Aorta (tissue), 5 donors: Measurements from ENCODE around the gene ELFN1. TPM values are rescaled to one million over a fixed set of nuclear protein-coding genes. Genes with fewer than 3 reads are reported as not detected.
A peak's percentile ranks its signal among the peaks of the same experiment; 100 is the strongest.

Experiments
- ATAC-seq: fragments of 200-7000 bp; cut with Tn5 transposase; one replicate; pipeline ENCODE4 v1.9.1; 2022; ENCODE audit warnings: moderate library complexity; ENCODE audit not compliant: low FRiP score
- DNase-seq, 2 donors: peaks; one replicate each; pipeline ENCODE4 v3.0.0-alpha.2; 2020
- H3K27ac ChIP-seq, 2 donors: one replicate each; pipeline ENCODE4 v1.5.1; 2013; ENCODE audit warnings: low read length in 2 of 2, mild to moderate bottlenecking in 2 of 2, moderate library complexity in 2 of 2, control low read depth in 1 of 2, inconsistent platforms in 1 of 2, low read depth in 1 of 2
- H3K27me3 ChIP-seq, 2 donors: one replicate each; pipeline ENCODE4 v1.6.1; 2013; ENCODE audit warnings: control low read depth in 1 of 2, low read length in 1 of 2, mild to moderate bottlenecking in 1 of 2, moderate library complexity in 1 of 2; ENCODE audit not compliant: insufficient read depth in 2 of 2, control insufficient read depth in 1 of 2
- H3K36me3 ChIP-seq, 2 donors: one replicate each; pipeline ENCODE4 v1.6.1; 2013; ENCODE audit warnings: control low read depth in 1 of 2, low read length in 1 of 2, mild to moderate bottlenecking in 1 of 2; ENCODE audit not compliant: insufficient read depth in 2 of 2, control insufficient read depth in 1 of 2
- H3K4me1 ChIP-seq, 2 donors: one replicate each; pipeline ENCODE4 v1.6.1; 2013; ENCODE audit warnings: low read length in 2 of 2, control low read depth in 1 of 2, mild to moderate bottlenecking in 1 of 2, moderate library complexity in 1 of 2; ENCODE audit not compliant: insufficient read depth in 2 of 2, control insufficient read depth in 1 of 2
- H3K4me3 ChIP-seq, 2 donors: one replicate each; pipeline ENCODE4 v1.5.1; 2013; ENCODE audit warnings: low read length in 2 of 2, control low read depth in 1 of 2, mild to moderate bottlenecking in 1 of 2
- H3K9me3 ChIP-seq: one replicate; pipeline ENCODE4 v1.6.1; 2013; ENCODE audit warnings: mild to moderate bottlenecking, low read length; ENCODE audit not compliant: control insufficient read depth
- WGBS, 2 donors: extraction: QIAGEN DNeasy Blood & Tissue Kit; methylation state at CpG; one replicate each; pipeline ENCODE4 v1.1.7; 2013; 5-methylcytosine and 5-hydroxymethylcytosine counted together
- intact Hi-C, 2 donors: fragments of 100-400 bp; cut with DNase I; formaldehyde crosslinking; loops; one replicate each; pipeline versions ENCODE4 v1.14.2 to v1.15.0; 2022
- polyA plus RNA-seq, 2 donors: library from polyadenylated mRNA; stranded (reverse); fragments of 200-250 nt; gene quantifications; one replicate each; pipeline ENCODE4 v1.2.3, GENCODE V29; 2013
- total RNA-seq, 2 donors: library from RNA; stranded (reverse); fragmentation: NEBNext Ultra II Directional; extraction: Animal tissue kit (Norgen Biotek cat#: 25700); gene quantifications; one replicate each; pipeline ENCODE4 v1.2.1, GENCODE V29; 2021
- donor health status: healthy with polysubstance abuse.
- donor health status: Bipolar disorder and iron deficiency.
- donor health status: DM: no; HTN: no; CAD: no.
- donor health status: DM: no; HTN: no; CAD: no.
- donor health status: DM: yes; HTN: yes; CAD: no.

The ELFN1 gene
- total and polyA plus RNA-seq, 4 donors: 0.13 to 4.8 (median 1.2) TPM; not detected in 1

GRCh38 chr7:1700086-1700485, 30.0 kb downstream of the ELFN1 start:
- WGBS, 2 donors: 94% methylated on average over 11 of the region's 11 CpGs
- Histone ChIP-seq H3K27ac (no peak overlapping the region), H3K4me1 (no peaks in the 10 kb centered on the region), H3K9me3 (peaks cover 4% of the 10 kb centered on the region), H3K27me3 (no peaks in the 10 kb centered on the region), H3K36me3 (no peaks in the 10 kb centered on the region), H3K4me3 (no peak overlapping the region)
- DNase-seq (peak in 1 of 2 donors; percentile 25), ATAC-seq (no peak)
- intact Hi-C loops: no loop called here

DNA sequence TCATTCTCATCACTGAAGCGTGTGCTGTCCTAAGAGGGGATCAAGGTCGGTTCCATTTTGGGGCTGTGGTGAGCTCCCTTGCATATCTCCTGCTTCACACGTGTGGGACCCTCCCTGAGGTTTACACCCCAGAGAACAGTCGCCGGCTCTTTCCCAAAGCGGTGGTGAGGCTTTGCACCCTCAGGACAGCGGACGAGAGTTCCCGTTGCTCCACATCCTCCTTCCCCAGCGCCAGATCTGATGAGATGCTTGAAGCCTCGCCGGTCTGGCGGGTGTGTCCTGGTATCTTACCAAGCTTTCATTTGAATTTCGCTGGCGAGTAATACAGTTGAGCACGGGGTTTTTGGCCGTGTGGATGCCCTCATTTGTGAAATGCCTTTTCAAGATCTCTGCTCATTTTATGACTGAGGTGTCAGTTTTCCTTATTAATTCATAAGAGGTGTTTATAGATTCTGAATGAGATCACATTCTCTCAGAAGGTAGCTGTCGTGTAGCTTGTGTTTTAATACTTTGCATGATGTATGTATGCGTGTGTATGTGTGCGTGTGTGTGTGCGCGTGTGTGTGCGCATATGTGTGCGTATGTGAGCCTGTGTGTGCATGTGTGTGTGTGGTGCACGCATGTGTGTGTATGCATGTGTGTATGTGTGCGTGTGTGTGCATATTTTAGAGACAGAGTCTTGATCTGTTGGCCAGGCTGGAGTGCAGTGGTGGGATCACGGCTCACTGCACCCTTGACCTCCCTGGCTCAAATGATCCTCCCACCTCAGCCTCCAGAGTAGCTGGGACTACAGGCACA, 30.7 kb downstream of the ELFN1 start:
- H3K27me3 ChIP-seq: no peaks in the 10 kb centered on the region
- H3K27ac ChIP-seq: no peak overlapping the region
- DNase-seq (peak; percentile 16 to 37), ATAC-seq (no peak)
- H3K9me3 ChIP-seq: peaks cover 4% of the 10 kb centered on the region
- intact Hi-C loops: no loop called here
- no peaks in the 10 kb centered on the region for H3K4me1 ChIP-seq
- WGBS, 2 donors: 93 to 94% methylated on average over 27 of the region's 27 CpGs
- no peaks in the 10 kb centered on the region for H3K36me3 ChIP-seq
- no peak overlapping the region for H3K4me3 ChIP-seq

- intact Hi-C loops: no loop called here
- peaks cover 4% of the 10 kb centered on the region for H3K9me3 ChIP-seq
- H3K4me3 ChIP-seq: no peak overlapping the region
- WGBS, 2 donors: 86 to 87% methylated on average over 4 of the region's 4 CpGs
- no peaks in the 10 kb centered on the region for H3K27me3 ChIP-seq
- no peaks in the 10 kb centered on the region for H3K36me3 ChIP-seq
- H3K4me1 ChIP-seq: no peaks in the 10 kb centered on the region
- DNase-seq (no peak), ATAC-seq (no peak)
- no peak overlapping the region for H3K27ac ChIP-seq
Observed at GRCh38 chr7:1702652-1703051, 32.6 kb downstream of the ELFN1 start.

DNA sequence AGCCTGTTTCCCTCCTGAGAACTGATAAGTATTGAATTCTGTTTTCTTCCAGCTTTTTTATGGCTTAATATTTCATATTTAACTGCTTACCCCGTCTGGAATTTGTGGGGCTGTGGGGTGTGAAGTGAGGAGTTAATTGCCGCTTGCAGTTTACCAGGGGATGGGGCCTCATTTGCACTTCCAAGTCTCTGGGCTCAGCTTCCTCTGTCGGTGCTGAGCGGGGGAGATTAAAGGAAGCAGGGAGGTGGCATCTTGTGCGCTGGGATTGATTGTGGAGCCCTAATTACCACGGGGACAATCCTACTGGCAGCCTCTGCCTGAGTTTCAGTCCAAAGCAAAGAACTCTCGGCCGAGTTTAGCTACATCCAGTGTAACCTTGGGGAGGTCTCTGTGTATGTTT, 33.4 kb downstream of the ELFN1 start:
- 57% methylated on average over 8 of the region's 8 CpGs for WGBS, 2 donors
- intact Hi-C loops: no loop called here
- no peaks in the 10 kb centered on the region for H3K27me3 ChIP-seq
- DNase-seq: peak in 1 of 2 donors; percentile 41
- peaks cover 4% of the 10 kb centered on the region for H3K9me3 ChIP-seq
- no peak for ATAC-seq
- no peaks in the 10 kb centered on the region for H3K36me3 ChIP-seq
- H3K4me3 ChIP-seq: no peak overlapping the region
- H3K27ac ChIP-seq: no peak overlapping the region
- no peaks in the 10 kb centered on the region for H3K4me1 ChIP-seq

DNA sequence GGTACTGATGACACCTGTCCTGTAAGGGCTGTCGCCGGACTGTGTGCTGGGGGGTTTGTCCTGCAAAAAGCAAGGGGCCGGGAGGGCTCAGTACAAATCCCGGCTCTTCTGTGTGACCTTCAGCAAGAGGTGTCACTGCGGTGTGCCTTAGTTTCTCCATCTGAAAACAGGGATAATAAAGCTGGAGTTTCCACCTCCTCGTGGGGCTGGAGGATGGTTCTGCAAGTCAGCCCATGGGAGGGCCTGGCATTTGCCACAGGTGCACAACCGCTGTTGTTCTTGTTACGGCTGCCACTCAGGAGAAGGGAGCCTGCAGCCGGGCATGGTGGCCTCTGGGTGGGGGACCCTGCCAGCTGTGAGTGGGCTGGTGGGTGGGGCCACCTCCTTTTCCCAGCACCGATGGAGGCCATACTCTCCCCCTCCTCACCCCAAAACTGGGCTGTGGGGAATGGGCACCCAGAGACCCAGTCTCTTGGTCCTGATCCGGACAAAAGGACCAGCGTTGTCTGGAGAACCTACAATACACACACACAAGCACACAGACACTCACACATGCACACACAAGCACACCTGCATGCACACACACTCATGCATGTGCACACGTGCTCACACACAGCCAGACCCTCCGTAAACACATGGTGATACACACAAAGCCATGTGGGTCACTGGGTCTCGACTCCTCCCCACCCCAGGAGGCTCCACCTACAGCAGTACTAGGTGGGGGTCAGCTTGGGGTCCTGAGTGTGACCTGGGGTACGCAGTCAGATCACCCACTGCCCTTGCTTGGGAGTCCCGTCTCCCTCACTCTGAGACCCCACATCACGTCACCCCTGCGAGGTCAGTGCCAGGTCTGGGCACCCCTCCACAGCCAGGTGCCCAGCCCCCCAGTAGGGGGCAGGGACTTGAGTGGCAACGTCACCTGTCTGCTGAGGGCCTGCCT, 34.1 kb downstream of the ELFN1 start:
- Histone ChIP-seq H3K27ac (no peak overlapping the region), H3K36me3 (no peaks in the 10 kb centered on the region), H3K4me1 (no peaks in the 10 kb centered on the region), H3K9me3 (peaks cover 4% of the 10 kb centered on the region), H3K27me3 (no peaks in the 10 kb centered on the region), H3K4me3 (no peak overlapping the region)
- intact Hi-C loops: no loop called here
- WGBS, 2 donors: 90 to 92% methylated on average over 20 of the region's 20 CpGs
- DNase-seq (peak; percentile 21 to 61), ATAC-seq (no peak)

DNA sequence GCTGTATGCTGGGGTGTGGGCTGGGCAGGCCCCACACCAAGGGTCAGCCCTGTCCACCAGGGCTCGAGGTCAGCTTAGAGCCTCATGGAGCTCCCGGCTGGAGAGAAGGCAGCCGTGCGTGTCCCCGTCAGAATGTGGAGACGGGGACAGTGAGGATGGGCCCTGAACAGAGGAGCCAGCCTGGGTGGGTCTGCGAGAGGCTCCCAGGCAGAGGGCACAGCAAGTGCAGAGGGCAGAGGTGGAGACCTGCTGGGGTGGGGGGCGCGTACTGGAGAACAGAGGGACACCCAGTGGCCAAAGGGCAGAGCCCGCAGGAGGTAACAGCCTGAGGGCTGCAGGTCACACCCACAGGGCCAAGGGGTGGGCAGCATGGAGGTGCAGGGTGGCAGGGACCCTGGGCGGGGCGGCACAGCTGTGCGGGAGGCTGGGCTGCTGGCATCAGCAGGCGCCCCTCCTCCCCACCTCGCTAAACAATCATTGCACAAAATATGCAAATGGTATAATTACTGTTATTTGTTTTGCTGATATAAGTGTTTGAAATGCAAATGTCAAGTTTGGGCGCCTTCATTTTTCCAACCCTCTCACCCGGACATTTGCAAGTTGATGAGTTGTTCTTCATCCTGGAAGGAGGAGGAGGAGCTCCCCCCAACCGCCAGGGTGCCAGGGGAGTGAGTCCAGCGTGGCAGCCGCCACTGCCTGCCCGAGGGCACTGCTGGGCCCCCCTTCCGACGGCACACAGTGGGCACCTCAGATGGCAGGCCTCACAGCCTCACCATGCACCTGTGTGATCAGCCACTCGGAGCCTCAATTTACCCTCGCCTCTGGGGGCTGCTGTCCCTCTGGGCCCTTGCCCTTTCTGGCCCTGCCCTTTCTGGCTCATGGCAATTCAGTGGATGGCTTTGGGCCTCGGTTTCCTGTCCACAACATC, 35.0 kb downstream of the ELFN1 start:
- H3K9me3 ChIP-seq: peaks cover 4% of the 10 kb centered on the region
- peak; percentile 37 to 54 for DNase-seq
- no peak overlapping the region for H3K27ac ChIP-seq
- no peak for ATAC-seq
- no peak overlapping the region for H3K4me3 ChIP-seq
- no peaks in the 10 kb centered on the region for H3K27me3 ChIP-seq
- 86 to 89% methylated on average over 26 of the region's 26 CpGs for WGBS, 2 donors
- no peaks in the 10 kb centered on the region for H3K36me3 ChIP-seq
- H3K4me1 ChIP-seq: no peaks in the 10 kb centered on the region
- intact Hi-C loops: no loop called here

DNA sequence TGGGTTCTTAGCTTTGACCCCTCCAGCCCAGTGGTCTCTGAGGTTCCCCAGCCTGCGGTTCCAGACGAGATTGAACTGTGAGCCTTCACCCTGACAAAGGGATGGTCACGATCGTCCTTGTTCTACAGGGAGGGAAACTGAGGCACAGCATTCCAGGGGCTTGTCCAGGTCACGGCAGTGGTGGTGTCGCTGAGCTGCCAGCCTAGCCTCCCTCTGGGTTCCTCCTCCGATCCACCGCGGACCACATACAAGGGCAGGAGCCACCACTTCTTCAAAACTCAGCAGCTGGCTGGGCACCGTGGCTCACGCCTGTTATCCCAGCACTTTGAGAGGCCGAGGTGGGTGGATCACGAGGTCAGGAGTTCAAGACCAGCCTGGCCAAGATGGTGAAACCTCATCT, 35.8 kb downstream of the ELFN1 start:
- Histone ChIP-seq H3K4me1 (no peaks in the 10 kb centered on the region), H3K27me3 (no peaks in the 10 kb centered on the region), H3K27ac (no peak overlapping the region), H3K9me3 (peaks cover 4% of the 10 kb centered on the region), H3K36me3 (no peaks in the 10 kb centered on the region), H3K4me3 (no peak overlapping the region)
- WGBS, 2 donors: 90% methylated on average over 13 of the region's 13 CpGs
- DNase-seq: peak; percentile 26 to 46
- intact Hi-C loops: no loop called here
- no peak for ATAC-seq

GRCh38 chr7:1706381-1706720, 36.3 kb downstream of the ELFN1 start:
- Histone ChIP-seq H3K4me1 (no peaks in the 10 kb centered on the region), H3K9me3 (peaks cover 4% of the 10 kb centered on the region), H3K27ac (no peak overlapping the region), H3K4me3 (no peak overlapping the region), H3K36me3 (no peaks in the 10 kb centered on the region), H3K27me3 (no peaks in the 10 kb centered on the region)
- intact Hi-C loops: no loop called here
- peak; percentile 25 to 69 for DNase-seq
- 80% methylated on average over 5 of the region's 5 CpGs for WGBS, 2 donors
- ATAC-seq: no peak
